HG03342 (cell line): ENCODE measurements around the gene CSPG4.
"Not testable (repeated sequence)": the region's sequence is repeated elsewhere in the genome, so short reads cannot be mapped to it uniquely, and the experiment has no call there.

Experiments
- ATAC-seq: cut with Tn5 transposase; IDR thresholded peaks from one replicate; pipeline ENCODE4 v1.9.1; 2021; ENCODE audit warnings: mild to moderate bottlenecking, moderate library complexity; ENCODE audit not compliant: unreplicated experiment

The CSPG4 gene

DNA sequence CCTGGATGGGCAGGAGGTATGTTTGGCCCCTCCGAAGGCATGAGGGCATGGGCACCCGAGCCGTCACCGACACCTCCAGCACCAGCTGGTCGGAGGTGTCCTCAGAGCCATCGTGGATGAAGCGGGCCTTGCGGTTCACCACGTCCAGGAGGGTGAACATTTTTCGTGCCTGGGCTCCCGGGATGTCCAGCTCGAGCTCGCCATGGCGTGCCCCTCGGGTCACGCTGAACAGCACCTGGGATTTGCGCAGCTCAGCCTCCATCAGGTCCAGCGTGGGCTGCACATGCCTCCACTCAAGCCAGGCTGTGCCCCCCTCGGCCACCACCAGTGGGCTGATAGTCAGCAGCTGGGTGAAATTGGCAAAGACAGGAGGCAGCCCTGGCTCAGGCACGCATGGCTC is 23.2 kb downstream of the CSPG4 start:
- ATAC-seq, result not testable (repeated sequence)

DNA sequence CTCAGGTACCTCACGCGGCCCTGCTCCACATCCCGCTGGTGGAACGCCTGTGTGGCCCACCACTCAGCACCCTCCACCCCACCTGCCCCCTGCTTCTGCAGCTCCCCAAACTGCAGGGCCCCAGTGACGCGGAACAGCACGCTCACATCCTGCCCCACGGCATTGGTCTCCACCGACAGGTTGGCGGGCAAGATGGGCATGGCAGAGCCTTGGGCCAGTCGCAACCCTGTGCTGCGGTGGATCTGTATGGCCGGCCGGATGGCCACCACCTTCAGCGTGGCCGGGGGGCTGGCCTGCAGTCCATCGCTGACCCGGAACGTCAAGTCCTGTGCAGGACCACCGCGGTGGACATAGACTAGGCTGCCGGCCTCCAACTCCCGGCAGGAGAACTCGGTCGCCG is 23.8 kb downstream of the CSPG4 start:
- no peak for ATAC-seq

DNA sequence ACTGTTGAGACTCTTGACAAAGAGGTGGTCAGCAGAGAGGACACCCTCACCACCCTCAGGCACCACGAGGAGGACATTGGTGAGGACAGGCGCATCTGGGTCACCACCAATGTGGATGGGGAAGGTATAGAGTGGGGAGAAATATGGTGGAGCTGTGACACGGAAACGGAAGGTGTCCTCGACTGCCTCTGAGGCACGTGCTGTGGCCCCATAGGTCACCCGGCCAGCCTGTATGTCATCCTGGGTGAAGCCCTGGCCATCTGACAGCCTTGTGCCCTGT is 24.4 kb downstream of the CSPG4 start:
- no peak for ATAC-seq

DNA sequence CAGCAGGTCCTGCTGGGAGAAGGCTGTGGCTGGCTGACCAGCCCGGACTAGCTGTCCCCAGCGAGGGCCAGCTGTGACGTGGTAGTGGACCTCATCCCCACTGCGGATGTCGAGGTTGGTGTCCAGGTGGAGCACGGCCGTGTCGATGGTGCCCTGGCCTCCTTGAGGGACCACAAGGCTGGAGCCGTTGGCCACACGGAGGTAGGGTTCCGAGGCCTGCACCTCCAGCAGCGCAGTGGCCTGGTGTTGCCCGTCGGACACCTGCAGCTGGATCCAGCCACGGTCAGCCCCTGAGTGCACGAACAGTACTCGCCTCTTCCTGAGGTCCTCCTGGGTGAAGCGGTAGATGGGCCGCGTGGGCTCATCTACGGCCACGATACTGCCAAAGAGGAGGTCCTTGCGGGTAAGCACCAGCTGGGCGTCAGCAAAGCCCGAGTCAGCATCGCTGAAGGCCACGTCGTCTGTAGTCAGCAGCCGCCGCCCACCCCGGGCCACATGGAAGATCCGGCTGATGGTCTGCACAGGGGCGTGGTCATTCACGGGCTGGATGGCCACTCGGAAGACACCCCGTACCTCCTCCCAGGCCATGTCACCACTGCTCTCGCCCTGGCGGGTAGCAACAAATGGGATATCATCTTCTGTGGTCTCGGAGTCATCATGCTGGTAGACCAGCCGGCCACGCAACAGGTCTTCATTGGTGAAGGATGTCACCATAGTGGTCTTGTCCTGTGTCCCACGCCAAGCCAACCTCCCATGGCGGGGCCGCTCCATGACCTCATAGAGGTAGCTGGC is 25.0 kb downstream of the CSPG4 start:
- no peak for ATAC-seq

DNA sequence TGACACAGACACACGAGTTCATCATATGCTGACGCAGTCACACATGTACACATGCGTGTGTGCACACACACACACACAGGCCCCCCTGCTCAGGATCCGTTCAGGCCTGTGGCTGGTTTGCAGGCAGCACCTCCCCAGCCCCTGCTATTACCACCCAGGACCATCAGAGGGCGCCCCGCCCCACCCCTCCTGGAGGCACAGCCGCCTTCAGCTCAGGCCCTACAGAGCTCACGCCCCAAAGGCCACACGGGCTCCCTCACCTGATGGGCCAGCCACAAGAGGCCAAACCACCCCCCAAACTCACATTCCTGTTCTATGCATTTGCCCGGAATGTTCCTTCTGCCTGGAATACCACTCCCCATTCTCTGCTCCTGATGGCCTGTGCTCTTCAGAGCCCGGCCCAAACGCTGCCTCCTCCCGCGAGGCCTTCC is 26.4 kb downstream of the CSPG4 start:
- peak; percentile 63 for ATAC-seq

DNA sequence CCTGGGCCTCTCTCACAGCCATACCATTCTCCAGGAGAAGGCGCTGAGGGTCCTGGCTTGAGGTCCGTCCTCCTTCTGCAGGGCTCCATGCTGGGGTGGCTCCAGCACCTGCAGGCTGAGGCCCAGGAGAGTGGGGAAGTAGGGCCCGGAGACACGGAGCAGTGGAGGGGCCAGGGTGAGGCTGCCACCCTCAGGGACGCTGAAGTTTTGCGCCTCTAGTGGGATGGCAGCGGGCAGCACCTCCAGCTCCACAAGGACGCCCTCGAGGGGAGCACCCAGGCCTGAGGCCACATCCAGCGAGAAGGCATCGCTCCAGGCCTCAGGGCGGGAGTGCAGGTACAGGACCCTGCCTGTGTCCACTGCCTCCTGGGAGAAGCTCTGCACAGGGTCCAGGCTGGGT is 27.5 kb downstream of the CSPG4 start:
- no peak for ATAC-seq

DNA sequence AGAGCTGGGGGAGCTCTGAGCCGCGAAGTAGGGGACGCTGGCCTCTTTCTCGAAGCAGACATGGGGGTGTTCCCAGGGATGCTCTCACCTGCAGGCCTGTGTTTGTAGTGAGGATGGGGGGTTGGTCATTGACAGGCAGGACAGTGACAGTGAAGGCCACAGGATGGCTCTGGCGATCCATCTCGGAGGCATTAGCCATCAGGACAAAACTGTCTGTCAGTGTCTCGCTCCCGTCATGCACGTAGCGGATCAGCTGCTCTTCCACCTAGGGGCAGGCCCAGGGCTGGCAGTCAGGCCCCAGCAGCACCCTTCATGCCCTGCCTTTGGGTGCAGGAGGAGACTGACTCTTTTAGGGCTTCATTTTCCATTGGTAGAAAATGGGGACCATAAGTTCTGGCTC is 28.0 kb downstream of the CSPG4 start:
- no peak for ATAC-seq

DNA sequence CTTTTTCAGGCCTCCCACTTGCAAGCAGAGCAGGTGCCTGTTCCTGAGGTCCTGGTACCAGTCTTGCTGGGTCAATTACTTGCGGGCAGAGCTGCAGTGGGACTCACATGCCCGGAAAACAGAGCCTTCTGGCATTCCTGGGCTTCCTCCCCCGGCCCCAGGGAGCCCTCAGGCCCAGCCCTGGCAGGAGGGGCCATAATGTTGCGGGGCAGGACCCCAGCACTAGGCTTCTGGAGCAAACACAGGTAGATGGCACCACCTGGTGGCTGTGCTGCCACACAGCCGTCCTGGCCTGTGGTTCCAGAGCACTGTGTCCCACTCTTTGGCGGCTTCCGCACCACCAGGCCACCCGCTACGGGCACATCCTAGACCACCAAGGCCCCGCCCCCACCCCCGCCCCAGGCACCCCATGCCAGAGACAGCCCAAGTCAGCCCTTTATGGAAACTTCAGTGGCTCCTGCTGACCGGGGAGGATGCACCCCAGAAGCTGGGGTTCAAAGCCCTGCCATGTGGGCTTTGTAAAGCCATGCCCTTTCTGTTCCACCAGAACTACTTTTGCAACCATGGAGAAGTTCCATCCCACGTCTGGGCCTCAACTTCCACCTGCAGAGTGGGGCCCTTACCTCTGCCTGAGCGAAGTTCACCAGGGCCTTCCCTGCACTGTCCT is 28.9 kb downstream of the CSPG4 start:
- ATAC-seq, result peak; percentile 62

DNA sequence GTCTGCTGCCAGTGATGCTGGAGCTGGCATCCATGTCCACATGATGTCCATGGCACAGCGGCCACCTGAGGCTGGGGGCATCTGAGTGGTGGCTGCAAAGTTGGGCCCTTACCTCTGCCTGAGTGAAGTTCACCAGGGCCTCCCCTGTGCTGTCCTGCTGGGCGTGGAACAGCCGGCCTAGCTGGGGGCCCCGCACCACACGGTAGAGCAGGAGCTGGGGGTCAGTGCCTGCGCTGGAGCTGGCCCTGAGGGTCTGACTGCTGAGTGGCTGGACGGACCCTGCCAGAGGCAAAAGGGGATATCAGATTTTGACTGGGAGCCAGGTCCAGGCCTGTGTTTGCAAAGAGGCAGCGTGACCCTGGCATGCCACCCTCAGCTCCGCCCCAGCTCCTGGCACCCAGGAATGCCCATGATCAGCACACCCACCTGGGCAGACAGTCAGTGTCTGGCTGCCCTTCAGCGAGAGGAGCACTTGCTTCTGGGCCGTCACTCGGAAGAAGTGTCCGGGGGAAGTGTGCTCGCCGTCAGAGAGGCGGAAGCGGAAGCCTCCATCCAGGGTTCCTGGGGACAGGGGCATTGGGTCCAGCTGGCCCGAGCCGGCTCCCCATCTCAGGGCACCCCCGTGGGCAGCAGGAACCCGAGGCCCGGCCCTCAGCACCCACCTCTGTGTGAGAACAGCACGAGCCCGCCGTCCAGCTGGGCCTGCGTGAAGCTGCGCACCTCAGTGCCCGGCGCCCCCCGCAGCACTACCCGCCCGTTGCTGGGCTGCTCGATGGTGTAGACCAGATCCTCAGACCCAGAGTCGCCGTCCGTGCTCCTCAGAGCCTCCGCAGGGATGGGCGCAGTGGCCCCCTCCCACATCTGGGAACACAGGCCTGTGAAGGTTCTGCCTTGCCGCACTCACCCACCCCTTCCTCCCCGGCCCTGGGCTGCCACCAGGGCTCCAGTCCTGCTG is 30.2 kb downstream of the CSPG4 start:
- ATAC-seq, result no peak

DNA sequence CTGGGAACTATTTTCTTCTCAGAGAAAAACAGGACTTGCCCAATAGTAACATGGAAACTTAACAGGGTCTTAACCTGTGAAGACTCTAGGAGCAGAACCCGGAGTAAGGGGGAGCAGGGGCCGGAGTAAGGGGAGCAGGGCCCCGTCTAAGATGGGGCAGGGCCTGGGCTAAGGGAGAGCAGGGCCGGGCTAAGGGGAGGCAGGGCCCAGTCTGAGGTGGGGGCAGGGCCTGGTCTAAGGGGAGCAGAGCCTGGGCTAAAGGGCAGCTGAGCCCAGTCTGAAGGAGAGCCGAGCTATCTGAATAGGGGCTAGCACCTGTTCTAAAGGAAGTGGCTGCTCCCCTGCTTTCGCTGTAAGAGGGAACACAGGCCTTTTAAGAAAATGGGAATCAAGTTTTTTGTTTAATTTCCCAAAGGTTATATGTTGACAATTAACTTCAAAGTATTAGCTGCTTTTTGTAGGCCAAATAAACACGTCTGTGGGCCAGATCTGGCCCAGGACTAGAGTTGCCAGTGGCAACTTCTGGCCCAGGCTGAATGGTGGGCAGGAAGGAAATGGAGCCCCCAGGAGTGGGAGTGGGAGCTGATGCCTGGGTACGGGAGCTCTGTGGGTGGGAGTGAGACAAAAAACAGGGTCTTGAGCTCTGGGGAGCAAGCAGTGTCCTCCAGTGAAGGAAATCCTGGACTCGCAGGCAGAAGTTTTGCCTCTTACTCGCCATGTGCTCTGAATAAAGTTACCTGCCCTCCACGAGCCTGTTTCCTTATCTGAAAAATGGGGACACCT is 32.5 kb downstream of the CSPG4 start:
- ATAC-seq, result no peak

DNA sequence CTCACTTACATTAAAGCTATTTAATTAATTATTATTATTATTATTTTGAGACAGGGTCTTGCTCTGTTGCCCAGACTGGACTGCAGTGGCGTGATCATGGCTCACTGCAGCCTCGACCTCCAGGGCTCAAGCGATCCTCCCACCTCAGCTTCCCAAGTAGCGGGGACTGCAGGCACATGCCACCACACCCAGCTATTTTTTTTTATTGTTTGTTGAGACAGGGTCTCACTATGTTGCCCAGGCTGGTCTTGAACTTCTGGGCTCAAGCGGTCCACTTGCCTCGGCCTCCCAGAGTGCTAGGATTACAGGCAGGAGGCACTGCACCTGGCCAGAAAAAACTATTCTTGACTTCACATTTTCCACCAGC is 34.3 kb downstream of the CSPG4 start:
- ATAC-seq, result not testable (repeated sequence)

DNA sequence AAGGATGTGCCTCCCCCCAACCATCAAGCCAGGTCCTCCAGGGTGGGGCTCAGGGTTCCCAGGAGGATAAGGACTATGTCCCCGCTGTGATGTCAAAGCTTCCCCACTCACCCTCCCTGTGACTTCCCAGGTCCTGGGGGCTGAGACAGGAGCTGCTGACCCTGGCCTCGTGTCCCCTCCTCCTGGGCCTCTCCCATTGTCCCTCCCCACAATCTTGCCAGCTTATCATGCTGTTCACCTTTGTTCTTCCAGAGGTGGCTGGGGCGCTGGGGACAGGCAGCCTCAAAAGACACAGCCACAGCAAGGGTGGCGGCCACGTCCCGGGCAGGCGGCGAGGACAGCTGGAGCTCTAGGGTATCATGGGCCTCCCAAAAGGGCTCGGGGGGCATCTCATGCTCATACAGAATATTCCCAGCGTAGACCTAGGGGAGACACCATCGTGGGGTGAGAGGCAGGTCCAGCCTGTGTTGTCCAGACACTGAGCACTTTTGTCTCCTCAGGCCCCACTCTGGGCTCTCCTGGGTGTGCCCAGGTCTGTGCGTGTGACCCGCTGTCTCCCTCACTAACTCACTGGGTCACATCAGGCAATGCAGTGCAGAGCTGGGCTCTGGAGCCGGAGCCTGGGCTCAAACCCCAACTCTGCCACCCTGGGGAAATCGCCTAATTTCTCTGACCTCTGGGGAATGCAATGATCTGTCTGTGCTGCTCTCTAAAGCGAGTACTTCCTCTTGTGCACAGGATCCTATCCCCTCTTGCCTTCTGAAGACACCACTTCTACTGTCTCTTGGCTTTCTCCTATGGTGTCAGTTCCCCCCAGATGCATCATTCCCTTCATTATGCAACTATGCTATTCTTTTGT is 35.0 kb downstream of the CSPG4 start:
- ATAC-seq, result no peak

DNA sequence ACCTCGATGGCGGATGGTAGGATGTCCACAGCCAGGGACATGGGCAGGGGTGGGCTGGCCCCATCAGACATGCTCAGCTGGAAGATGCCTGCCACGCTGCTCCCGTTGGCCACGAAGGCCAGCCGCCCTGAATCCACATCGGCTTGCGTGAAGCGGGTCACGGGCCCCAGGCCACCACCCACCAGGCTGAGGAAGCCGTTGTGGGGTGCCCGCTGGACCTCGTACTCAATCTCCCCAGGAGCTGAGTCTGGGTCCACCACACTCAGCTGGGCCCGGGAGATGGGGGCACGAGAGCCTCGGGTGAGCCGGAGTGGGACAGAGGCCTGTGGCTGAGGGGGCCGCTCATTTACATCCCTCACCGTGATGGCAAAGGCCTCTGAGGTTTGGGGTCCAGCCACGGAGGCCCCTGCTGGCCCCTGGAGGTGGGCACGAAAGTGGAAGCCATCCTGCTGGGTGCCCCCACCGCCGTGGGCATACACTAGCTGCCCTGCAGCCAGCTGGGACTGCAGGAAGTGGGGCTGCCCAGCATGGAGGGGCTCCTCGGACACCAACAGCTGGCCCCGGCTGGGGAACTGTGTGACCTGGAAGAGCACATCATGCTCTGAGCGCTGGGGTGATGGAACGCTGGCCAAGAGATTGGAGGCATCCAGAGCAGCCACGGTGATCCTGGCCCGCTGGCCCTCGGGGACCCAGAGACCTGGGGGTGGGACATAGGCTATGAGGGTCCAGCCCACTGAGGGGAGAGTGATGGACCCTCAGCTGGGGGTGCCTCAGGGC is 35.8 kb downstream of the CSPG4 start:
- no peak for ATAC-seq

DNA sequence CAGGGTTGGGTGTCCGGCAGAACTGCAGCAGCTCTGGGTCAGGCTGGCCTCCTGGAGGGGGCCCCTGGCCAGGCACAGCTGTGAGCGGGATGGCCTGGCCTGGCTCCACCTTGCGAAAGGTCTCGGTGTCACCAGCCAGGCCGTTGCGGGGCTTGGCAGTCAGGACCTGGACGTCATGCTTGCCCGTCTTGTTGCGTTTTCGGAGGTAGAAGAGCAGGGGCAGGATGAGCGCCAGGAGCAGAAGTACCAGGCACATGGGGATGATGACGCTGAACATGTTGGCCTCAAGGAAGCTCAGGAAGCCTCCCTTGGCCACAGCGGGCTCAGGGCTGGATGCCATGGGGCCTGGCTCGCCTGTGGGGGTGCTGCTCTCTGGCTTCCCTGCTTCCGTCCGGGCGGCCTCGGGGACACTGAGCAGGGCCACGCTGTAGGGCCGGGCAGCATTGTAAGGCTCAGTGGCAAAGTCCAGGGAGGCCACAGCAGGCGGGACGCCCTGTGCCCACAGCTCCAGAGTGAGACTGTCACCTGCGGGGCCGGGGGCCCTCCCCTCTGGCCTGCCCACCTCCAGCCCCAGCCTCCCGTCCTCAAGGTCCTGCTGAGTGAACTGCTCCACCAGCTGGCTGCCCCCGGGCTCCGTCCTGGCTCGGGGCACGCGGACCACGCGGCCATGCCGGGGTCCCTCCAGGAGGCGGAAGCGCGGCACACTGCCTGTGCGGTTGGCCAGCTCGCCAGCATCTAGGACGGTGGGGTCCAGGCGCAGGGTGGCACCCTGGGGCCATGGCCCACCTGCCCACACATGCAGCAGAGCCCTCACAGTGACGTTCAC is 36.9 kb downstream of the CSPG4 start:
- no peak for ATAC-seq

DNA sequence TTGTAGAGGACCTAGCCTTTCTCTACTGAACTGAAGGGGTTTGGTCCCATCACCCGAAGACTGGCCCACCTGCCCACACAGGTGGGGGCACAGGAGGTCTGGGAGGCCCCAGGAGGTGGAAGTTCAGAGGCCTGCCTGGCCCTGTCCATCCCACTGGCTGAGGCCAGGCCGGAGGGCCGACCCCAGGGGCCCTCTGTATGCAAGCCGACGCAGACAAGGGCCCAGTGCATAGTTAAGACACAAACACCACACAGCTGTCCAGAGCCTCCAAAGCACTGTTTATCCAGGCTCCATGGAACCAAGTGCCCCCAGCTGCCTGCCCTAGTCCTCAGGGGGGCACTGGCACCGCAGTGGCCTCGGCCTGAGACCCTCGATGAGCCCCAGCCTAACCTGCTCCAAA is 38.3 kb downstream of the CSPG4 start:
- no peak for ATAC-seq

DNA sequence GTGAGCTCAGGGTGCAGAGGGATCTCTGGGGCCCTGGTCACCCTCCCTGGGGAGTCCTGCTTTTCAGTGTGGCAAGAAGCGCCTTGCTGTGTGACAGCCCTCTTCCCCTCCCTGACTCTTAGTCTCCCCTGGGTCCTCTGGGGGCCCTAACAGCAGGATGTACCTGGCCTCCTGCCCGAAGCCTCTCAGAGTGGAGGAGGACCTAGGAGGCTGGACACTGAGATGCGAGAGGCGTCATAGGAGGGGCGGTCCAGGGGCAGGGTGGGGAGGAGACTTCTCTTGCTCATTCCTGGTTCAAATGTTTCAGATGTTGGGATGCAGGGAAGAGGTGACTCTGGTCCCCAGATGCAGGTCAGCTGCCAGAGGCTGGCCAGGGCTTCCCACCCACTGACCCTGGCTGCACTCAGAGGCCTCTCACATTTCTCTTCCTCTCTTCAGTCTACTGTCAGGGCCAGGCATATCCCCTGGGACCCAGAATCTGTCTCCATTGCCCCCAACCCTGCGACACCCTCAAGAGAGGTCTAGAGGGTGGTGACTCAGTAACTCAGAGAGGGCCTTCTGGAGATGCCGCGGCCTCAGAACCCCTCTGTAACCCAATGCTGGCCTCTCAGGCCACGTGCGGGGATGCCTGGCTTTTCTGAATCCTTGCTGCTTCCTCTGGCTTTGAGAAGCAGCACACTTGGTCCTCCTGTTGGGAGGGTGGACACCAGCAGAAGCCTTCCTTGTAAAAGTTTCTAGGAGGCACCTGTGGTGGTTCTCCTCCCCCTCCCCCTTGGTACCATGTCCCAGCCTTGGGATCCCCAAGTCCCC is 39.0 kb downstream of the CSPG4 start:
- no peak for ATAC-seq

DNA sequence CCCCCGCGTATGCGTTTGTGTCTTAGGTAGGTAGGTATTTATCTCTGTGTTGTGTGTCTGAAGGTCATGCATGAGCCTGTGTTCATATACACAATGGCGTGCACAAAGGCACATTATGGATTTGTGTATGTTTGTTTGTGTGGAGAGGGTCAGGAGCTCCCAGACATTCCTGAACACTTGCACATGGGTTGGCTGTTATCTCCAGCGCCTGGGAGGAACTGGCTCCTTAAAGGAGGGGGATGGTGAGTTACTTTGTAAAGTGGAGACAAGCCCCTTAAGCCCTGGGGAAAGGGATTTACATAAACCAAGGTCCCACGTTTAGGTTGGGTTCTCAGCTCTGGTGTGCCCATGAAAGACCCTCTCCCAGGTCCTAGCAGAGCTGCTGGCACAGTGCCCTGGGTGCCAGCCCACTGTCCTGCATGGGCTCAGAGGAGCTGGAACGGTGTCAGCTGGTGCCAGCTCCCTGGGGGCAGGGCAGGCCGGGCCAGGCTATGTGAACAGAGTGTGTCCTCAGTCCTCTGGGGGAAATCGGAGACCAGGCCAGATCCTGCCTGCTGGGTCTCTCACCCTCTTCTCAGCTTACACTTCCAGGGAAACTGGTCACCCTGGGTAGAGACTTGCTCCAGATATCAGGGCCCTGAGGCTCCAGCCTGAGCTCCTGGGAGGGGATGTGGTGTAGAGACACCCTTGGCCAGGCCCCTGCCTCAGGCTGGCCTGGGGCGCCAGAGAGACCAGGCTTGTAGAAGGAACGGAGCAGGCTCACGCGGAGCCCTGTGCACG is 39.8 kb downstream of the CSPG4 start:
- no peak for ATAC-seq
